ENCODE data around the gene NOSTRIN. TPM values are rescaled to one million over a fixed set of nuclear protein-coding genes. Genes with fewer than 3 reads are reported as not detected.

The NOSTRIN gene
- polyA plus RNA-seq, 3 donors: not detected

- DNase-seq: no peak
- no peaks in the 10 kb centered on the region for H3K4me1 Mint-ChIP-seq
- Histone ChIP-seq H3K27me3 (ENCODE audit: control insufficient read depth in 2 of 2, insufficient read depth in 2 of 2, low read length in 2 of 2) (no peaks in the 10 kb centered on the region), H3K9me3 (replicated peaks in 1 of 2; ENCODE audit: control insufficient read depth in 1 of 2, insufficient read depth in 1 of 2, low read length in 2 of 2) (peaks cover 0 to 2% of the 10 kb centered on the region in 2 donors), H3K79me2 (ENCODE audit: insufficient read depth, low read length) (no peaks in the 10 kb centered on the region), H4K20me1 (ENCODE audit: insufficient read depth, low read length) (no peaks in the 10 kb centered on the region), H3K27ac (ENCODE audit: low read depth in 1 of 2, low read length in 2 of 2) (no peak overlapping the region), H3K4me2 (replicated peaks; ENCODE audit: extremely low read depth, low read length, poor library complexity, severe bottlenecking) (no peak overlapping the region), H3K4me1 (ENCODE audit: control insufficient read depth in 1 of 2, insufficient read depth in 2 of 2, low read length in 2 of 2) (no peaks in the 10 kb centered on the region), H3K36me3 (replicated peaks in 1 of 2; ENCODE audit: control insufficient read depth in 1 of 2, insufficient read depth in 2 of 2, low read length in 2 of 2) (no peaks in the 10 kb centered on the region), H3K9ac (ENCODE audit: insufficient read depth, low read length, poor library complexity, severe bottlenecking) (no peak overlapping the region), H2AFZ (ENCODE audit: insufficient read depth, low read depth, low read length, poor library complexity, severe bottlenecking) (no peak overlapping the region), H3K4me3 (replicated peaks in 1 of 3; ENCODE audit: low read depth in 2 of 3, low read length in 3 of 3) (no peak overlapping the region)
- H3K36me3 Mint-ChIP-seq: no peaks in the 10 kb centered on the region
- no peak for TF ChIP-seq CTCF (IDR thresholded peaks at IDR 0.05)
- H3K27ac Mint-ChIP-seq: no peak overlapping the region
- intact Hi-C loops (cut with micrococcal nuclease): no loop called here
- peaks cover 0 to 5% (median 2%) of the 10 kb centered on the region in 7 donors for H3K9me3 Mint-ChIP-seq
- peaks cover 0 to 2% (median 1%) of the 10 kb centered on the region in 3 donors for H3K27me3 Mint-ChIP-seq (ENCODE audit: low read depth in 3 of 3)
- H3K4me3 Mint-ChIP-seq: no peak overlapping the region
These were observed 28.5 kb downstream of the NOSTRIN start for GRCh38 chr2:168830958-168831357.

GRCh38 chr2:168831662-168832061 is 29.2 kb downstream of the NOSTRIN start:
- intact Hi-C loops (cut with micrococcal nuclease): no loop called here
- H3K4me2 ChIP-seq (replicated peaks; ENCODE audit: extremely low read depth, low read length, poor library complexity, severe bottlenecking): no peak overlapping the region
- H3K9me3 ChIP-seq (replicated peaks in 1 of 2; ENCODE audit: control insufficient read depth in 1 of 2, insufficient read depth in 1 of 2, low read length in 2 of 2): peaks cover 0 to 2% of the 10 kb centered on the region in 2 donors
- Mint-ChIP-seq H3K9me3 (peaks cover 0 to 5% (median 2%) of the 10 kb centered on the region in 7 donors), H3K27me3 (ENCODE audit: low read depth in 3 of 3) (peaks cover 0 to 2% (median 1%) of the 10 kb centered on the region in 3 donors), H3K27ac (no peak overlapping the region), H3K36me3 (no peaks in the 10 kb centered on the region), H3K4me1 (no peaks in the 10 kb centered on the region), H3K4me3 (no peak overlapping the region)
- H3K36me3 ChIP-seq (replicated peaks in 1 of 2; ENCODE audit: control insufficient read depth in 1 of 2, insufficient read depth in 2 of 2, low read length in 2 of 2): no peaks in the 10 kb centered on the region
- no peaks in the 10 kb centered on the region for H3K4me1 ChIP-seq (ENCODE audit: control insufficient read depth in 1 of 2, insufficient read depth in 2 of 2, low read length in 2 of 2)
- H3K79me2 ChIP-seq (ENCODE audit: insufficient read depth, low read length): no peaks in the 10 kb centered on the region
- H3K27ac ChIP-seq (ENCODE audit: low read depth in 1 of 2, low read length in 2 of 2): no peak overlapping the region
- no peak for DNase-seq
- H3K27me3 ChIP-seq (ENCODE audit: control insufficient read depth in 2 of 2, insufficient read depth in 2 of 2, low read length in 2 of 2): no peaks in the 10 kb centered on the region
- H3K4me3 ChIP-seq (replicated peaks in 1 of 3; ENCODE audit: low read depth in 2 of 3, low read length in 3 of 3): no peak overlapping the region
- H3K9ac ChIP-seq (ENCODE audit: insufficient read depth, low read length, poor library complexity, severe bottlenecking): no peak overlapping the region
- no peak for TF ChIP-seq CTCF (IDR thresholded peaks at IDR 0.05)
- no peaks in the 10 kb centered on the region for H4K20me1 ChIP-seq (ENCODE audit: insufficient read depth, low read length)
- no peak overlapping the region for H2AFZ ChIP-seq (ENCODE audit: insufficient read depth, low read depth, low read length, poor library complexity, severe bottlenecking)
